Neural crest cell (in vitro differentiated cells): Measurements from ENCODE around the gene FBXO36. TPM values are rescaled to one million over a fixed set of nuclear protein-coding genes. Genes with fewer than 3 reads are reported as not detected.

Experiments used
- DNase-seq: peaks from one replicate; pipeline ENCODE4 v3.0.0; 2021; ENCODE audit warnings: low read depth, mixed read lengths, low spot score
- H3K27ac Mint-ChIP-seq: one replicate; pipeline ENCODE4 v1.8.0; 2021; ENCODE audit warnings: mild to moderate bottlenecking, mixed read lengths; ENCODE audit not compliant: unreplicated experiment
- H3K27me3 Mint-ChIP-seq: 2 replicates; pipeline ENCODE4 v1.8.0; 2021; ENCODE audit warnings: low read depth, mild to moderate bottlenecking, mixed read lengths
- H3K36me3 Mint-ChIP-seq: 2 replicates; pipeline ENCODE4 v1.8.0; 2021; ENCODE audit warnings: low read depth, mild to moderate bottlenecking, mixed read lengths
- H3K4me1 Mint-ChIP-seq: 2 replicates; pipeline ENCODE4 v1.8.0; 2021; ENCODE audit warnings: mixed read lengths
- H3K4me3 Mint-ChIP-seq: one replicate; pipeline ENCODE4 v1.8.0; 2021; ENCODE audit warnings: mild to moderate bottlenecking, mixed read lengths
- H3K9me3 Mint-ChIP-seq: 2 replicates; pipeline ENCODE4 v1.8.0; 2021; ENCODE audit warnings: mixed read lengths
- CTCF ChIP-seq: fragments of 200-600 bp; sonication (generic); conservative IDR thresholded peaks from 2 replicates; pipeline ENCODE4 v1.5.0; 2021; ENCODE audit warnings: antibody characterized with exemption, mild to moderate bottlenecking
- total RNA-seq: library from RNA; stranded (reverse); gene quantifications from 2 replicates; pipeline ENCODE4 v1.2.1, GENCODE V29; 2021

Gene FBXO36
- total RNA-seq, 1 donor from 2014 or later = 3.5 TPM

- Mint-ChIP-seq H3K4me3 (no peak overlapping the region), H3K4me1 (no peaks in the 10 kb centered on the region), H3K9me3 (no peaks in the 10 kb centered on the region), H3K27ac (no peak overlapping the region), H3K36me3 (no peaks in the 10 kb centered on the region), H3K27me3 (no peaks in the 10 kb centered on the region)
- no peak for TF ChIP-seq CTCF
- DNase-seq = no peak
Observed at GRCh38 chr2:230052299-230052698, 130.0 kb downstream of the FBXO36 start.

- no peaks in the 10 kb centered on the region for H3K36me3 Mint-ChIP-seq
- no peaks in the 10 kb centered on the region for H3K4me1 Mint-ChIP-seq
- no peak overlapping the region for H3K4me3 Mint-ChIP-seq
- no peak for TF ChIP-seq CTCF
- H3K27ac Mint-ChIP-seq = no peak overlapping the region
- H3K27me3 Mint-ChIP-seq = no peaks in the 10 kb centered on the region
- no peak for DNase-seq
- no peaks in the 10 kb centered on the region for H3K9me3 Mint-ChIP-seq
Observed at GRCh38 chr2:230053753-230054478, 131.6 kb downstream of the FBXO36 start.

- Mint-ChIP-seq H3K27ac (no peak overlapping the region), H3K4me3 (no peak overlapping the region), H3K9me3 (no peaks in the 10 kb centered on the region), H3K27me3 (no peaks in the 10 kb centered on the region), H3K36me3 (no peaks in the 10 kb centered on the region), H3K4me1 (peaks cover 4% of the 10 kb centered on the region)
- TF ChIP-seq CTCF = no peak
- DNase-seq = no peak
Observed at GRCh38 chr2:230060672-230061293, 138.5 kb downstream of the FBXO36 start.

Other genes with a start within 250 kb of the FBXO36 start
- 4.0 and 4.1 TPM in 2 replicates for gene DNER, start 207.9 kb upstream of the FBXO36 start, total RNA-seq
- gene TRIP12, start 494 bp upstream of the FBXO36 start, total RNA-seq = 216 and 222 TPM in 2 replicates
- gene SLC16A14, start 146.4 kb downstream of the FBXO36 start, total RNA-seq = 13.0 and 14.2 TPM in 2 replicates